Subcutaneous abdominal adipose tissue (tissue), 5 donors: ENCODE results near the gene BCAS3.

Experiments used
- H3K27ac ChIP-seq: one replicate; pipeline ENCODE4 v1.7.0; 2013; ENCODE audit warnings: low read depth, mild to moderate bottlenecking, inconsistent platforms, low read length, moderate library complexity
- H3K27me3 ChIP-seq, 5 donors: one replicate each; pipeline ENCODE4 v1.7.0; 2013; ENCODE audit warnings: low read length in 5 of 5, inconsistent platforms in 1 of 5; ENCODE audit not compliant: control insufficient read depth in 5 of 5, insufficient read depth in 4 of 5
- H3K36me3 ChIP-seq, 5 donors: one replicate each; pipeline ENCODE4 v1.7.0; 2013; ENCODE audit warnings: low read length in 5 of 5; ENCODE audit not compliant: control insufficient read depth in 5 of 5, insufficient read depth in 5 of 5
- H3K4me1 ChIP-seq, 5 donors: one replicate each; pipeline ENCODE4 v1.7.0; 2013; ENCODE audit warnings: low read length in 5 of 5, mild to moderate bottlenecking in 3 of 5, moderate library complexity in 1 of 5; ENCODE audit not compliant: control insufficient read depth in 5 of 5, insufficient read depth in 5 of 5
- H3K4me3 ChIP-seq, 5 donors: one replicate each; pipeline ENCODE4 v1.7.0; 2013; ENCODE audit warnings: low read length in 5 of 5, low read depth in 1 of 5
- H3K9ac ChIP-seq, 5 donors: one replicate each; pipeline ENCODE4 v1.7.0; 2013; ENCODE audit warnings: low read length in 5 of 5, mild to moderate bottlenecking in 4 of 5, moderate library complexity in 3 of 5
- H3K9me3 ChIP-seq, 5 donors: one replicate each; pipeline ENCODE4 v1.7.0; 2013; ENCODE audit warnings: low read length in 5 of 5; ENCODE audit not compliant: control insufficient read depth in 5 of 5
- donor health status: healthy.
- donor health status: healthy.
- donor health status: healthy.
- donor health status: healthy.
- donor health status: healthy.

Gene BCAS3

GRCh38 chr17:61378658-61379456, 701.2 kb downstream of the BCAS3 start:
- Histone ChIP-seq H3K9me3 (no peaks in the 10 kb centered on the region), H3K36me3 (no peaks in the 10 kb centered on the region), H3K4me3 (no peak overlapping the region), H3K27ac (peak overlapping the region; percentile 50), H3K9ac (peak overlapping the region in 1 of 5 donors; percentile 1), H3K4me1 (peaks cover 9 to 74% (median 34%) of the 10 kb centered on the region in 5 donors), H3K27me3 (no peaks in the 10 kb centered on the region)

GRCh38 chr17:61379457-61380216, 702.0 kb downstream of the BCAS3 start:
- Histone ChIP-seq H3K9me3 (no peaks in the 10 kb centered on the region), H3K36me3 (no peaks in the 10 kb centered on the region), H3K4me3 (no peak overlapping the region), H3K4me1 (peaks cover 9 to 75% (median 39%) of the 10 kb centered on the region in 5 donors), H3K27ac (peak overlapping the region; percentile 50), H3K27me3 (no peaks in the 10 kb centered on the region), H3K9ac (peak overlapping the region in 1 of 5 donors; percentile 1)

- H3K9ac ChIP-seq = no peak overlapping the region
- H3K4me1 ChIP-seq = peaks cover 9 to 71% (median 35%) of the 10 kb centered on the region in 5 donors
- H3K9me3 ChIP-seq = no peaks in the 10 kb centered on the region
- H3K27me3 ChIP-seq = no peaks in the 10 kb centered on the region
- no peaks in the 10 kb centered on the region for H3K36me3 ChIP-seq
- H3K27ac ChIP-seq = peak overlapping the region; percentile 42
- no peak overlapping the region for H3K4me3 ChIP-seq
Measured at GRCh38 chr17:61380217-61380835, 702.7 kb downstream of the BCAS3 start.

- Histone ChIP-seq H3K9ac (no peak overlapping the region), H3K4me1 (peaks cover 9 to 71% (median 35%) of the 10 kb centered on the region in 5 donors), H3K36me3 (no peaks in the 10 kb centered on the region), H3K4me3 (no peak overlapping the region), H3K27ac (peak overlapping the region; percentile 42), H3K27me3 (no peaks in the 10 kb centered on the region), H3K9me3 (no peaks in the 10 kb centered on the region)
Measured at GRCh38 chr17:61380836-61381525, 703.3 kb downstream of the BCAS3 start.

- Histone ChIP-seq H3K27ac (no peak overlapping the region), H3K27me3 (no peaks in the 10 kb centered on the region), H3K4me1 (peaks cover 9 to 71% (median 35%) of the 10 kb centered on the region in 5 donors), H3K9me3 (no peaks in the 10 kb centered on the region), H3K4me3 (no peak overlapping the region), H3K36me3 (no peaks in the 10 kb centered on the region), H3K9ac (no peak overlapping the region)
Measured at GRCh38 chr17:61381537-61381936, 703.9 kb downstream of the BCAS3 start.

GRCh38 chr17:61382796-61383688, 705.4 kb downstream of the BCAS3 start:
- H3K9me3 ChIP-seq = no peaks in the 10 kb centered on the region
- H3K27ac ChIP-seq = peak overlapping the region; percentile 70
- peaks cover 6 to 61% (median 35%) of the 10 kb centered on the region in 5 donors for H3K4me1 ChIP-seq
- peak overlapping the region in 1 of 5 donors; percentile 6 for H3K4me3 ChIP-seq
- H3K27me3 ChIP-seq = no peaks in the 10 kb centered on the region
- peak overlapping the region in 2 of 5 donors; percentile 16 to 48 for H3K9ac ChIP-seq
- no peaks in the 10 kb centered on the region for H3K36me3 ChIP-seq

- H3K4me1 ChIP-seq = peaks cover 6 to 54% (median 34%) of the 10 kb centered on the region in 5 donors
- no peak overlapping the region for H3K4me3 ChIP-seq
- H3K27me3 ChIP-seq = no peaks in the 10 kb centered on the region
- H3K27ac ChIP-seq = peak overlapping the region; percentile 70
- peak overlapping the region in 2 of 5 donors; percentile 44 to 48 for H3K9ac ChIP-seq
- H3K9me3 ChIP-seq = no peaks in the 10 kb centered on the region
- no peaks in the 10 kb centered on the region for H3K36me3 ChIP-seq
Measured at GRCh38 chr17:61383689-61384201, 706.1 kb downstream of the BCAS3 start.

GRCh38 chr17:61384354-61384691, 706.7 kb downstream of the BCAS3 start:
- H3K9me3 ChIP-seq = no peaks in the 10 kb centered on the region
- peaks cover 4 to 49% (median 29%) of the 10 kb centered on the region in 5 donors for H3K4me1 ChIP-seq
- no peaks in the 10 kb centered on the region for H3K27me3 ChIP-seq
- H3K27ac ChIP-seq = peak overlapping the region; percentile 70
- H3K9ac ChIP-seq = peak overlapping the region in 1 of 5 donors; percentile 48
- H3K4me3 ChIP-seq = no peak overlapping the region
- no peaks in the 10 kb centered on the region for H3K36me3 ChIP-seq
